A549 (cell line): ENCODE measurements around the gene SPIRE2. TPM values are rescaled to one million over a fixed set of nuclear protein-coding genes. Genes with fewer than 3 reads are reported as not detected.

Experiments used
- ATAC-seq, 2 experiments: fragments of 200-7000 bp in 1 of 2; fragments of >200 bp in 1 of 2; cut with Nextera tagmentation in 1 of 2; cut with Tn5 transposase in 1 of 2; 3 replicates each; pipeline versions ENCODE4 v1.8.0 to v1.9.1; 2018 to 2020; ENCODE audit warnings: mild to moderate bottlenecking in 1 of 2, moderate library complexity in 1 of 2
- CTCF ChIA-PET: fragments of 300-600 bp; sonication (Branson Sonifier 250); formaldehyde crosslinking; extraction: SDS; loops from one replicate; lab custom pipeline; 2021; ENCODE audit warnings: antibody characterized with exemption, inconsistent platforms; lab: Yijun Ruan, JAX
- POLR2A ChIA-PET: fragments of 350-600 bp; formaldehyde crosslinking; extraction: SDS; loops from one replicate; lab custom pipeline; 2021; ENCODE audit warnings: antibody characterized with exemption, inconsistent platforms; lab: Yijun Ruan, JAX
- DNase-seq, 2 experiments: peaks; one replicate each; pipeline versions ENCODE4 v3.0.0 to v3.0.0-alpha.2; 2011 to 2016; ENCODE audit warnings: low read depth in 1 of 2, low spot score in 1 of 2
- FAIRE-seq: peaks from 2 replicates; lab custom pipeline; 2011; peaks lifted over from hg19 to GRCh38; lab: Jason Lieb, UNC
- H3K27ac ChIP-seq, 2 experiments: fragments of >200 bp; sonication (Bioruptor Twin); formaldehyde crosslinking; 3 replicates each; pipeline ENCODE4 v1.5.1; 2016 to 2017
- H3K4me1 ChIP-seq: fragments of >200 bp; sonication (Bioruptor Twin); formaldehyde crosslinking; 3 replicates; pipeline ENCODE4 v1.6.1; 2016
- H3K4me2 ChIP-seq: fragments of >200 bp; sonication (Bioruptor Twin); formaldehyde crosslinking; 3 replicates; pipeline ENCODE4 v1.6.1; 2016
- H3K4me3 ChIP-seq: fragments of >200 bp; sonication (Bioruptor Twin); formaldehyde crosslinking; 3 replicates; pipeline ENCODE4 v1.5.1; 2016
- H3K9me3 ChIP-seq: fragments of >200 bp; sonication (Bioruptor Twin); formaldehyde crosslinking; 3 replicates; pipeline ENCODE4 v1.6.1; 2016
- CBX2 ChIP-seq: fragments of 200-600 bp; sonication (generic); IDR thresholded peaks from 2 replicates; pipeline ENCODE4 v1.6.1; 2016; ENCODE audit warnings: low read depth, mild to moderate bottlenecking, borderline replicate concordance
- CHD4 ChIP-seq: fragments of 200-600 bp; sonication (generic); IDR thresholded peaks from 2 replicates; pipeline ENCODE4 v1.6.1; 2016; ENCODE audit warnings: antibody characterized with exemption, mild to moderate bottlenecking, borderline replicate concordance
- ESRRA ChIP-seq: fragments of 150-350 bp; IDR thresholded peaks from 2 replicates; pipeline ENCODE4 v1.6.1; 2014; ENCODE audit warnings: mild to moderate bottlenecking, low read length, borderline replicate concordance
- FOSB ChIP-seq: fragments of 250-450 bp; sonication (Bioruptor Pico); IDR thresholded peaks from 2 replicates; pipeline ENCODE4 v1.5.0; 2020; ENCODE audit warnings: mild to moderate bottlenecking, moderate library complexity
- GATA3 ChIP-seq: IDR thresholded peaks from 2 replicates; pipeline ENCODE4 v1.6.1; 2012; ENCODE audit warnings: borderline replicate concordance
- HDAC2 ChIP-seq: fragments of 200-600 bp; sonication (generic); IDR thresholded peaks from 2 replicates; pipeline ENCODE4 v1.6.1; 2016
- HEYL ChIP-seq: fragments of 250-450 bp; sonication (Bioruptor Pico); IDR thresholded peaks from 2 replicates; pipeline ENCODE4 v1.8.0; 2021; ENCODE audit warnings: mild to moderate bottlenecking, moderate library complexity
- HOXB13 ChIP-seq: fragments of 250-450 bp; sonication (Bioruptor Pico); IDR thresholded peaks from 2 replicates; pipeline ENCODE4 v1.5.0; 2020; ENCODE audit warnings: low read depth, mild to moderate bottlenecking, moderate library complexity
- MAFK ChIP-seq: fragments of 450-650 bp; IDR thresholded peaks from 2 replicates; pipeline ENCODE4 v1.6.1; 2014; ENCODE audit not compliant: partially characterized antibody
- NR3C1 ChIP-seq: fragments of >200 bp; sonication (Bioruptor Twin); formaldehyde crosslinking; IDR thresholded peaks from 3 replicates; pipeline ENCODE4 v1.6.1; 2017
- POLR2A ChIP-seq: IDR thresholded peaks from 2 replicates; pipeline ENCODE4 v1.6.1; 2012; ENCODE audit warnings: mild to moderate bottlenecking, low read length
- POLR2AphosphoS2 ChIP-seq: conservative IDR thresholded peaks from 2 replicates; pipeline ENCODE4 v1.6.1; 2012; ENCODE audit warnings: low read length, improper control_type of control experiment, inconsistent platforms
- RAD21 ChIP-seq, 2 experiments: fragments of >200 bp in 1 of 2; sonication (Bioruptor Twin) in 1 of 2; formaldehyde crosslinking in 1 of 2; IDR thresholded peaks in 1 of 2; conservative IDR thresholded peaks in 1 of 2; 2 replicates in 1 of 2; 3 replicates in 1 of 2; pipeline ENCODE4 v1.6.1; 2012 to 2018; ENCODE audit warnings: inconsistent platforms in 1 of 2
- SMC3 ChIP-seq: fragments of >200 bp; sonication (Bioruptor Twin); formaldehyde crosslinking; IDR thresholded peaks from 3 replicates; pipeline ENCODE4 v1.6.1; 2018; ENCODE audit warnings: inconsistent platforms
- TFCP2L1 ChIP-seq: fragments of 250-450 bp; sonication (Bioruptor Pico); IDR thresholded peaks from 2 replicates; pipeline ENCODE4 v1.5.0; 2021; ENCODE audit warnings: mild to moderate bottlenecking
- USF2 ChIP-seq: fragments of 450-650 bp; IDR thresholded peaks from 2 replicates; pipeline ENCODE4 v1.6.1; 2014; ENCODE audit warnings: antibody characterized with exemption
- WGBS: methylation state at CpG from one replicate; pipeline ENCODE4 v1.1.6; 2017; ENCODE audit errors: missing lambda C conversion rate; 5-methylcytosine and 5-hydroxymethylcytosine counted together
- polyA plus RNA-seq, 4 experiments: library from polyadenylated mRNA; depleted of rRNA in 3 of 4; stranded (reverse); fragments of >200 nt; fragmentation: RNase III in 1 of 4; extraction: RNeasy Plus Mini Kit Qiagen cat#74134 plus additional on column Dnase treatment in 1 of 4; gene quantifications; 2 replicates in 3 of 4; 3 replicates in 1 of 4; pipeline ENCODE4 v1.2.3, GENCODE V29; 2011 to 2017
- TF ChIP-seq, protein P1 (sequence below): fragments of >200 bp; sonication (Bioruptor Twin); formaldehyde crosslinking; IDR thresholded peaks from 3 replicates; pipeline ENCODE4 v1.5.1; 2016
- TF ChIP-seq, protein P2 (sequence below): IDR thresholded peaks from 2 replicates; pipeline ENCODE4 v1.6.1; 2012

SPIRE2 gene
- polyA plus RNA-seq, 2 of the 4 experiments (the other 2 are of a cell fraction) = 6.0 to 9.9 TPM

DNA sequence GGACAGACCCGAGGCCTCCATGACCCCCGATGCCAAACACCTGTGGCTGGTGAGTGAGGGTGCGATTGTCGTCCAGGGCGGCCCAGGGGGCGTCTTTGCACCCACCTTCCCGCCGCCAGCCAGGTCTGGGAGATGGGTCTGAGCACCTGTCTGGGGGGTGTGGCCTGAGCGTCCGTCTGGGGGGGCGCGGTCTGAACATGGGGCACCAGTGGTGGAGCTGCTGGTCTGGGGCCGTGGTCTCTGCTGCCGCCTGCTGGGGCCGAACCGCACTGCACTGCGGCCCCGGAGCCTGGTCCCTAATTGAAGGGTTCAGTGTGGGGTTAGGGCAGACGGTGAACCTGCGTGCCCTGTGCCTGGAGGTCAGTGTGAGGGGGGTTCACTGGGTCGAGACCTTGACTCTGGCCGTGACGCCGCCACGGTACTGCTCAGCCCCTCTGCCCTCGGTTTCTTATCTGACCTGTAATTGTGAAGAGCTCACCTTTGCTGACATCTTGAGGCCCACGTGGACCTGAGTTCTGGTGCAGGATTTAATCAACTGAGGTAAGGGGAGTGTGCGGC is 32.6 kb downstream of the SPIRE2 start:
- ATAC-seq (peak; percentile 93 to 96), DNase-seq (peak; percentile 58 to 91), FAIRE-seq (no peak)
- Histone ChIP-seq H3K4me3 (no peak overlapping the region), H3K9me3 (no peaks in the 10 kb centered on the region), H3K27ac (no peak overlapping the region), H3K4me2 (no peak overlapping the region), H3K4me1 (peaks cover 4% of the 10 kb centered on the region; the same call in 1 of the 3 replicates)
- ChIA-PET POLR2A (interaction anchor here (2.6 kb wide), 1 partner anchor 13 kb away, joined by 17 read pairs; the partner anchor contains the start of gene TCF25), CTCF (interaction anchor here (0.6 to 6.5 kb wide), 63 partner anchors 10 to 283 kb away, joined by 3 to 79 read pairs (median 6); partner anchors contain the start of genes MC1R, SPIRE2, TCF25 and TUBB3)
- WGBS = 15% methylated on average over 16 of the region's 28 CpGs
- TF ChIP-seq, protein P1, sequence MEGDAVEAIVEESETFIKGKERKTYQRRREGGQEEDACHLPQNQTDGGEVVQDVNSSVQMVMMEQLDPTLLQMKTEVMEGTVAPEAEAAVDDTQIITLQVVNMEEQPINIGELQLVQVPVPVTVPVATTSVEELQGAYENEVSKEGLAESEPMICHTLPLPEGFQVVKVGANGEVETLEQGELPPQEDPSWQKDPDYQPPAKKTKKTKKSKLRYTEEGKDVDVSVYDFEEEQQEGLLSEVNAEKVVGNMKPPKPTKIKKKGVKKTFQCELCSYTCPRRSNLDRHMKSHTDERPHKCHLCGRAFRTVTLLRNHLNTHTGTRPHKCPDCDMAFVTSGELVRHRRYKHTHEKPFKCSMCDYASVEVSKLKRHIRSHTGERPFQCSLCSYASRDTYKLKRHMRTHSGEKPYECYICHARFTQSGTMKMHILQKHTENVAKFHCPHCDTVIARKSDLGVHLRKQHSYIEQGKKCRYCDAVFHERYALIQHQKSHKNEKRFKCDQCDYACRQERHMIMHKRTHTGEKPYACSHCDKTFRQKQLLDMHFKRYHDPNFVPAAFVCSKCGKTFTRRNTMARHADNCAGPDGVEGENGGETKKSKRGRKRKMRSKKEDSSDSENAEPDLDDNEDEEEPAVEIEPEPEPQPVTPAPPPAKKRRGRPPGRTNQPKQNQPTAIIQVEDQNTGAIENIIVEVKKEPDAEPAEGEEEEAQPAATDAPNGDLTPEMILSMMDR = peak; percentile 88
- TF ChIP-seq FOSB (CRISPR knock-in tag) (no peak), RAD21 (conservative IDR thresholded peaks at IDR 0.05 in 1 of 2, IDR thresholded peaks at IDR 0.05 in 1 of 2) (peak; percentile 93), SMC3 (peak; percentile 80)
- TF ChIP-seq, protein P2, sequence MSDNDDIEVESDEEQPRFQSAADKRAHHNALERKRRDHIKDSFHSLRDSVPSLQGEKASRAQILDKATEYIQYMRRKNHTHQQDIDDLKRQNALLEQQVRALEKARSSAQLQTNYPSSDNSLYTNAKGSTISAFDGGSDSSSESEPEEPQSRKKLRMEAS = peak; percentile 46; the same call in 1 of the 2 replicates

DNA sequence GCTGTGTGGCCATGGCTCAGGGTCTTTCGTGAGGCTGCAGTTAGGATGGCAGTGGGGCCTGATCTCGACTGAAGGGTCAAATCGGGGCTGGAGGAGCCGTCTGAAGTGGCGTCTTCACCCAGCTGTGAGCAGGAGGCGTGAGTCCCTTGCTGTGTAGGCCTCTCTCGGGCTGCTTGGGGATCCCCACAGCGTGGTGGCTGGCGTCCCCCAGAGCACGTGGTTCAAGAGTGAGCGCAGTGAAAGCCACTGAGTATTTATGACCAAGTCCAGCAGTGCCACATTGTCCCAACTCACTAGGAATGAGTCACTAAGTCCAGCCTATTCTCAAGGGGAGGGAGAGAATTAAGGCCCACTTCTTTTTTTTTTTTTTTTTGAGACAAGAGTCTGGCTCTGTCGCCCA is 33.4 kb downstream of the SPIRE2 start:
- no peak overlapping the region for H3K27ac ChIP-seq
- POLR2A ChIA-PET = interaction anchor here (2.6 kb wide), 1 partner anchor 12 kb away, joined by 17 read pairs; the partner anchor contains the start of gene TCF25
- ATAC-seq (no peak), DNase-seq (no peak), FAIRE-seq (no peak)
- H3K4me1 ChIP-seq = peaks cover 4% of the 10 kb centered on the region; the same call in 1 of the 3 replicates
- H3K4me2 ChIP-seq = no peak overlapping the region
- H3K4me3 ChIP-seq = no peak overlapping the region
- CTCF ChIA-PET = interaction anchor here (0.6 to 6.5 kb wide), 55 partner anchors 9 to 284 kb away, joined by 3 to 79 read pairs (median 7); partner anchors contain the start of genes MC1R, SPIRE2, TCF25 and TUBB3
- no peaks in the 10 kb centered on the region for H3K9me3 ChIP-seq
- TF ChIP-seq POLR2AphosphoS2 (no peak), HDAC2 (no peak), SMC3 (no peak), USF2 (no peak), NR3C1 (no peak)
- WGBS = 85% methylated on average over 12 of the region's 12 CpGs

- ATAC-seq (no peak), DNase-seq (no peak), FAIRE-seq (no peak)
- H3K4me3 ChIP-seq = no peak overlapping the region
- ChIA-PET CTCF (interaction anchor here (0.6 to 6.5 kb wide), 6 partner anchors 9 to 249 kb away, joined by 3 to 79 read pairs (median 38); partner anchors contain the start of gene TCF25), POLR2A (interaction anchor here (0.5 kb wide), 1 partner anchor 161 kb away, joined by 4 read pairs; the partner anchor contains the start of gene SPATA2L)
- no peak overlapping the region for H3K4me2 ChIP-seq
- TF ChIP-seq GATA3 (no peak), HOXB13 (CRISPR knock-in tag) (no peak), TFCP2L1 (CRISPR knock-in tag) (no peak), HEYL (CRISPR knock-in tag) (no peak), POLR2A (no peak), USF2 (no peak), CHD4 (no peak), POLR2AphosphoS2 (no peak), ESRRA (no peak), MAFK (no peak), CBX2 (no peak)
- peaks cover 4% of the 10 kb centered on the region; the same call in 1 of the 3 replicates for H3K4me1 ChIP-seq
- no peak overlapping the region for H3K27ac ChIP-seq
- 91% methylated on average over 6 of the region's 6 CpGs for WGBS
- H3K9me3 ChIP-seq = peaks cover 6% of the 10 kb centered on the region
Measured at GRCh38 chr16:89862732-89863131, 34.5 kb downstream of the SPIRE2 start.
